Measurements from ENCODE around the gene EHD2.
"Not testable (repeated sequence)": the region's sequence is repeated elsewhere in the genome, so short reads cannot be mapped to it uniquely, and the experiment has no call there.

The EHD2 gene

DNA sequence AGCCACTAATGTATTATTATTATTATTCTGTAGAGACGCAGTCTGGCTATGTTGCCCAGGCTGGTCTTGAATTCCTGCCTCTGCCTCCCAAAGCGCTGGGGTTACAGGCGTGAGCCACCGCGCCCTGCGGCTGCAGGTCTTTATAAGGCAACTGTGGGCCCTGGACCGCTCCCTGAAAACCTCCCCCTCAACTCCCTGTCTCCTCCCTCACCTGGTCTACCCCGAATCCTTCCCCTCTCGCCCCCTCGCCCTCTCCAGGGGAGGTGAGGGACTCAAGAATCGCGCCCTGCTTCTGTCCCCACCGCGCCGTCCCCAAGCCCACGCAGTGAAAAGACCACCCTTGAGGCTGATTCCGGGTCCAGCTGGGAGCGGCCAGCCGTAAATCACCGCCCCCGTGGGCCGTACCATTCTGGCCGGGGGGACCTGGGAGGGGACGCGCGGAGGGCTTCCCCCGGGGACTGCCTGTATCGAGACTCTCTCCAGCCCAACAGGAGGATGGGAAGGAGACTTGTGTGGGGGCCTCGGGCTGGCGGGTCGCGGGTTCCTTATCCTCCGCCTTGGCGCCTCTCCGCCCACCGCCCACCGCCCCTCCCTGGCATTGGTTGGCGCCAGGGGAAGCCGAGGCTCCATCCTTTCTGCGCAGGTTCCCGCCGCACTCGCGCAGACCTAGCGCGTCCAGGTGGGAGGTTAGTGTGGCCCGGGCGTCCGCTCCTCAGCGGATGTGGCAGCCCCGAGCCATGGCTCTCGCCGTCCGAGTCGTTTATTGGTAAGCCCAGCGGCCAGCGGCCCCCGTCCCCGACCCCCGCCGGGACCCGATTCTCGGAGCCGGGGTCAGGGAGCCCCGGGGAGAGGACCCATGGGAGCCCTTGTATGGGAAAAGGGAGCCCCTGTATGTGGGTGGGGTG is 65.1 kb downstream of the EHD2 start, which contains the start of gene SELENOW:
TSS of gene SELENOW (plus strand) at position 655 of the 905 bp plus-strand sequence. CDS start at position 738, 83 bp downstream.
- no peaks in the 10 kb centered on the region for H3K27me3 Mint-ChIP-seq
- H3K27ac Mint-ChIP-seq, result peak within 1 kb of the TSS; percentile 89
- H3K4me3 Mint-ChIP-seq, result peak within 1 kb of the TSS; percentile 94
- no peaks in the 10 kb centered on the region for H3K36me3 Mint-ChIP-seq
- peaks cover 20% of the 10 kb centered on the region for H3K4me1 Mint-ChIP-seq (ENCODE audit: low read depth)
- H3K9me3 Mint-ChIP-seq (ENCODE audit: low read depth), result no peaks in the 10 kb centered on the region

DNA sequence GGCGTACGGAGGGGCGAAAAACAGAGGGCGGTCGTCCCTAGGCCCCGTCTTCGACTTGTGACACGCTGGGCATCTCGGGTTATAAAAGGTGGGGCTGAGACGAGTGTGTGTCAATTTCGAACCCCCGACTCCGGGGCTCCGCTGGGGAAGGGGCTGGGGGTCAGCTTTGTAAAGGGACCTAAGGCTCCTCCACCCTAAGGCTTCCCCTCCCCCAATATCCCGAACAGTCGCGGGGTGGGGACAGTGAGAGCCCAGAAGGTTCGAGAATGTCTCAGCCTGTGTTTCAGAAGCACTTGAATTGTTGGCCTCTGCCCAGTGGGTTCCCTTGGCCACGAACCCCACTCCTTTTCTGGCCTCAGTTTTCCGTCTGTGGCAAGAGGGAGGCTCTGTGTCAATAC is 65.7 kb downstream of the EHD2 start:
- H3K4me3 Mint-ChIP-seq, result peak overlapping the region; percentile 94
- H3K9me3 Mint-ChIP-seq (ENCODE audit: low read depth), result no peaks in the 10 kb centered on the region
- peaks cover 2% of the 10 kb centered on the region for H3K36me3 Mint-ChIP-seq
- peaks cover 20% of the 10 kb centered on the region for H3K4me1 Mint-ChIP-seq (ENCODE audit: low read depth)
- H3K27me3 Mint-ChIP-seq, result no peaks in the 10 kb centered on the region
- H3K27ac Mint-ChIP-seq, result peak overlapping the region; percentile 81

DNA sequence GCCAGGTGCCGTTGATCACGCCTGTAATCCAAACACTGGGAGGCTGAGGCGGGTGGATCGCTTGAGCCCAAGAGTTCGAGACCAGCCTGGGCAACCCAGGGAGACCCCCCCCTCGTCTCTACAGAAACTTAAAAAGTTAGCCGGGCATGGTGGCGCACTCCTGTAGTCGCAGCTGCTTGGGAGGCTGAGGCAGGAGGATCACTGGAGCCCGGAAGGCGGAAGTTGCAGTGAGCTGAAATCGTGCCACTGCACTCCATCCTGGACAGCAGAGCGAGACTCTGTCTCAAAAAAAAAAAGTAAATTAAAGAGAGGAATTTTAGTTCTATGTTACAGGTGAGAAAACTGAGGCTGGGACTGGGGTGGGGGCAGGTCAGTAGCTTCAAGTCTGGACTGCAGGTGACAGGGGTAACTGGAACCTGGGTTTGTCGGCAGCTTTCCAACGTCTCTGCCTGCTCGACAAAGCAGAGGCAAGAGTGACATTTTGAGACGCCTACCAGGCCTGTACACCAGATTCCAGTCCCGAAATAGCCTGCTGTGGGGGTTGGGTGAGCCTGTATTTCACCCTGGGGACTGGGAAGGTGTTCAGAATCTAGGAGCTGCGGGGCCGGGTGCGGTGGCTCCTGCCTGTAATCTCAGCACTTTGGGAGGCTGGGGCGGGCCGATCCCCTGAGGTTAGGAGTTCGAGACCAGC is 66.4 kb downstream of the EHD2 start:
- peak overlapping the region; percentile 94 for H3K4me3 Mint-ChIP-seq
- H3K9me3 Mint-ChIP-seq (ENCODE audit: low read depth), result no peaks in the 10 kb centered on the region
- H3K4me1 Mint-ChIP-seq (ENCODE audit: low read depth), result peaks cover 20% of the 10 kb centered on the region
- H3K36me3 Mint-ChIP-seq, result peaks cover 2% of the 10 kb centered on the region
- H3K27me3 Mint-ChIP-seq, result no peaks in the 10 kb centered on the region
- peak overlapping the region; percentile 81 for H3K27ac Mint-ChIP-seq

DNA sequence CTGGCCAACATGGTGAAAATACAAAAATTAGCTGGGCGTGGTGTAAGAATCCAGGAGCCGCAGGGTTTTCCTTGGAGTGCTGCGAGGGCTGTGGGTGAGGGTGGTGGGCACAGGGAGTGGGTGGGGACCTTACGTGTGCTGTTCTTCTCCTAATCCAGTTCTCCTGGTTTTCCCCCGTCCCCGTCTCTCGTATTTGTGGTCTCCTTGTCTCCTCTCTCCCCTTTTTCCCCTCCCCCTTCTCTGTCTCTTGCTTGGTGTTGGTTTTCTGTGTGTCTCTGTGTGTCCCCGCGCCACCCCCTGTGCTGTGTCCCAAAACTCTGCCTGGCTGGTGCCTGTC is 67.0 kb downstream of the EHD2 start:
- H3K9me3 Mint-ChIP-seq (ENCODE audit: low read depth), result no peaks in the 10 kb centered on the region
- peaks cover 2% of the 10 kb centered on the region for H3K36me3 Mint-ChIP-seq
- peaks cover 20% of the 10 kb centered on the region for H3K4me1 Mint-ChIP-seq (ENCODE audit: low read depth)

DNA sequence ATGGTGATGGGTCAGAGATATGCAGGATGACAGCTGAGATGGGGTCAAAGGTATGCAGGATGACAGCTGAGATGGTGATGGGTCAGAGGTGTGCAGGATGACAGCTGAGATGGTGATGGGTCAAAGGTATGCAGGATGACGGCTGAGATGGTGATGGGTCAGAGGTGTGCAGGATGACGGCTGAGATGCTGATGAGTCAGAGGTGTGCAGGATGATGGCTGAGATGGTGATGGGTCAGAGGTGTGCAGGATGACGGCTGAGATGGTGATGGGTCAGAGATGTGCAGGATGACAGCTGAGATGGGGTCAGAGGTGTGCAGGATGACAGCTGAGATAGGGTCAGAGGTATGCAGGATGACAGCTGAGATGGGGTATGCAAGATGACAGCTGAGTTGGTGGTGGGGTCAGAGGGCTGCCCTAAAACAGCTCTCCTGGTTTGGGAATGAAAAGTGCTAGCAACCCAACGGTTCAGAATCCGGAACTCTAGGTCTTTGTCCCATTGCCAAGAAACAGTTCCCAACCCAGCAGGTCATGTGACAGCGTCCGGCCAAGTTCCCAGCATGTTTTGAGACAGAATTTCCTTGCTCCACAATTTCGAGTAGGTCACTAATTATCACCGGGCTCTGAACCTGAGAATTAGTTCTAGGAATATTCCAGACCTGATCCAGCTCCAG is 68.5 kb downstream of the EHD2 start:
- Mint-ChIP-seq H3K36me3 (peaks cover 2% of the 10 kb centered on the region), H3K9me3 (ENCODE audit: low read depth) (no peaks in the 10 kb centered on the region), H3K27me3 (no peaks in the 10 kb centered on the region), H3K27ac (peak overlapping the region; percentile 75), H3K4me3 (no peak overlapping the region), H3K4me1 (ENCODE audit: low read depth) (peaks cover 20% of the 10 kb centered on the region)

More for the DNA sequence above, 67.0 kb downstream of the EHD2 start:
- Mint-ChIP-seq H3K27me3 (no peaks in the 10 kb centered on the region), H3K27ac (peak overlapping the region; percentile 42), H3K4me3 (peak overlapping the region; percentile 58)

DNA sequence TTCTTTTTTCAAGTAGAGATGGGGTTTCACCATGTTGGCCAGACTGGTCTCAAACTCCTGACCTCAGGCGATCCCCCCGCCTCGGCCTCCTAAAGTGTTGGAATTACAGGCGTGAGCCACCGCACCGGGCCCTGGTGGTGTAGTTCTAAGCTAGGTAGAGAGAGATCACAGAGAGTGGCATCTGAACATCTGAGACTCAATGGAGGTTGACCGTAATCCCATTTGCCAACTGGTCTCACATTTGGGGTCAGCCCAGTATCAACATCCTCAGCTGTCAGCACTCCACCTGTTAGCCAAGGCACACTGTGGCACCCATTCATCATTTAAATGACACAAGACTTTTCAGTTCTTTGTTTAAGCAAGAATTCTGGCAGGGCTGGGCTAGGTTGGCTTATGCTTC is 73.3 kb downstream of the EHD2 start:
- no peaks in the 10 kb centered on the region for H3K9me3 Mint-ChIP-seq (ENCODE audit: low read depth)
- no peaks in the 10 kb centered on the region for H3K27me3 Mint-ChIP-seq
- H3K4me1 Mint-ChIP-seq (ENCODE audit: low read depth), result peaks cover 5% of the 10 kb centered on the region
- H3K36me3 Mint-ChIP-seq, result peaks cover 2% of the 10 kb centered on the region
- no peak overlapping the region for H3K27ac Mint-ChIP-seq
- no peak overlapping the region for H3K4me3 Mint-ChIP-seq

DNA sequence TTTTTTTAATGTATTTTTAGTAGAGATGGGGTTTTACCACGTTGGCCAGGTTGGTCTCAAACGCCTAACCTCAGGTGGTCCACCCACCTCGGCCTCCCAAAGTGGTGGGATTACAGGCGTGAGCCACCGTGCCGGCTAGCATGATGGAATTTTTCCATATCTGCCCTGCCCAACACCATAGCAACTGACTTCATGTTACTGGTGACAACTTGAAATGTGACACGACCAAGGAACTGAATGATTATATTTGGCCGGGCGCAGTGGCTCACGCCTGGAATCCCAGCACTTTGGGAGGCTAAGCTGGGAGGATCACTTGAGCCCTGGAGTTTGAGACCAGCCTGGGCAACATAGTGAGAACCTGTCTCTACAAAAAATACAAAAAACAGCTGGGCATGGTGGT is 74.1 kb downstream of the EHD2 start:
- not testable (repeated sequence) for H3K4me3 Mint-ChIP-seq; H3K9me3 Mint-ChIP-seq (ENCODE audit: low read depth); H3K27ac Mint-ChIP-seq; H3K27me3 Mint-ChIP-seq; H3K36me3 Mint-ChIP-seq; H3K4me1 Mint-ChIP-seq (ENCODE audit: low read depth)

DNA sequence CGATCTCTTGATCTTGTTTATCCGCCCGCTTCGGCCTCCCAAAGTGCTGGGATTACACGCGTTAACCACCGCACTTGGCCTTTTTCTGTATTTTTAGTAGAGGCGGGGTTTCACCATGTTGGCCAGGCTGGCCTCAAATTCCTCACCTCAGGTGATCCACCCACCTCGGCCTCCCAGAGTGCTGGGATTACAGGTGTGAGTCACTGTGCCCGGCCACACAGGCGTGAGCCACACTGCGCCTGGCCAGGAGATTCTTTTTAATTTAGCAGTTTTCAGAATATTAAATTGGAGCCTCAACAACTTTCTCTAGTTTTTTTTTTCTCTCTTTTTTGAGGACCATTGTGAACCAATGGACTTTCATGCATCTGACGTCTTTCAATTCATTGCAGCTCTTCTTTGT is 76.6 kb downstream of the EHD2 start:
- H3K4me1 Mint-ChIP-seq (ENCODE audit: low read depth); H3K9me3 Mint-ChIP-seq (ENCODE audit: low read depth); H3K4me3 Mint-ChIP-seq; H3K27me3 Mint-ChIP-seq; H3K36me3 Mint-ChIP-seq; H3K27ac Mint-ChIP-seq: not testable (repeated sequence)

DNA sequence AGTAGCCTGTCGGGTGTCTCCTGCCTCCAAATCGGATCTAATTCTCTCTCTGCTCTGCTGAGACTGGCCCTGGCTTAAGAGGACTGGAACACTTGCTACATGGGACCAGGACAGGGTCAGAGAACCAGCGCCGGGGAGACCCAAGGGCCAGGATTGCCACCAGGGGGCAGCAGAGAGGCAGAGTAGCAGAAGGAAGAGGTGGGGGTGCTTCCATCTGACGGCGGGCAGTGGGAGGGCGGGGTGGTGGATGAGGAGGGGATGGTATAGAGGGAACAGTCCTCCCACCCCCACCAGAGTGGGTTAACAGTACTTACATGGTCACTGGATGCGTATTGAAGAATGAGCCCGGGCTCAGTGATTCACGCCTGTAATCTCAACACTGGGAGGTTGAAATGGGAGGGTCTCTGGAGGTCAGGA is 77.2 kb downstream of the EHD2 start:
- Mint-ChIP-seq H3K27me3 (no peaks in the 10 kb centered on the region), H3K4me3 (no peak overlapping the region), H3K4me1 (ENCODE audit: low read depth) (peaks cover 2% of the 10 kb centered on the region), H3K27ac (no peak overlapping the region), H3K36me3 (no peaks in the 10 kb centered on the region), H3K9me3 (ENCODE audit: low read depth) (no peaks in the 10 kb centered on the region)

DNA sequence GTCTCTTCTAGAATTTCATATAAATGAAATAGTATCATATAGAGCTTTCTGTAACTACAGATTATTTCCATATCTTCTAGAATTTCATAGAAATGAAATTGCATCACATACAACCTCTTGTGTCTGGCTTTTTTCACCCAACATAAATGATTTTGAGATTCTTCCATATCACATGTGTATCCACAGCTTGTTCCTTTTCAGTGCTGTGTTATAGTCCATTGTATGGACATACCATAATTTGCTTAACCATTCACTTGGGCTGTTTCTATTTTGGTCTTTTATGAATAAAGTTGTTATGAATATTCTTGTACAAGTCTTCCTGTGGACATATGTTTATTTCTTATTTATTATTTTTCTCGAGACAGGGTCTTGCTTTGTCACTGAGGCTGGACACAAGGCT is 79.4 kb downstream of the EHD2 start:
- no peaks in the 10 kb centered on the region for H3K9me3 Mint-ChIP-seq (ENCODE audit: low read depth)
- no peaks in the 10 kb centered on the region for H3K27me3 Mint-ChIP-seq
- peaks cover 2% of the 10 kb centered on the region for H3K4me1 Mint-ChIP-seq (ENCODE audit: low read depth)
- no peak overlapping the region for H3K27ac Mint-ChIP-seq
- no peaks in the 10 kb centered on the region for H3K36me3 Mint-ChIP-seq
- H3K4me3 Mint-ChIP-seq, result no peak overlapping the region

All from activated naive CD8-positive, alpha-beta T cell (primary cell).